HG03432 (cell line): ENCODE results near the gene CASP8.

Source experiments
- ATAC-seq: cut with Tn5 transposase; IDR thresholded peaks from one replicate; pipeline ENCODE4 v1.9.1; 2021; ENCODE audit warnings: mild to moderate bottlenecking, moderate library complexity; ENCODE audit not compliant: unreplicated experiment

Gene CASP8

GRCh38 chr2:201260302-201260800 is at the start of gene CASP8:
Gene CASP8 (plus strand): TSS chr2:201260536. CDS start chr2:201266487, 5,951 bp downstream.
- ATAC-seq = peak; percentile 34

GRCh38 chr2:201215963-201216362 is 44.4 kb upstream of the CASP8 start:
- no peak for ATAC-seq

- no peak for ATAC-seq
These were observed 43.4 kb upstream of the CASP8 start for GRCh38 chr2:201216918-201217317.

- ATAC-seq = no peak
These were observed 41.6 kb upstream of the CASP8 start for GRCh38 chr2:201218780-201219179.

- ATAC-seq = no peak
These were observed 40.8 kb upstream of the CASP8 start for GRCh38 chr2:201219328-201220096.

GRCh38 chr2:201220102-201220570 is 40.2 kb upstream of the CASP8 start:
- ATAC-seq = no peak

GRCh38 chr2:201223089-201224073 is 37.0 kb upstream of the CASP8 start:
- peak; percentile 92 for ATAC-seq

- ATAC-seq = no peak
These were observed 31.9 kb upstream of the CASP8 start for GRCh38 chr2:201228271-201228911.

- ATAC-seq = no peak
These were observed 31.4 kb upstream of the CASP8 start for GRCh38 chr2:201228912-201229290.

GRCh38 chr2:201231781-201232466 is 28.4 kb upstream of the CASP8 start:
- ATAC-seq = peak; percentile 53

GRCh38 chr2:201232467-201232815 is 27.9 kb upstream of the CASP8 start:
- no peak for ATAC-seq

- ATAC-seq = peak; percentile 93
These were observed 27.0 kb upstream of the CASP8 start for GRCh38 chr2:201233192-201233811.

- ATAC-seq = peak; percentile 23
These were observed 26.3 kb upstream of the CASP8 start for GRCh38 chr2:201233812-201234662.

- no peak for ATAC-seq
These were observed 25.6 kb upstream of the CASP8 start for GRCh38 chr2:201234663-201235135.

- ATAC-seq = no peak
These were observed 24.2 kb upstream of the CASP8 start for GRCh38 chr2:201235860-201236811.

GRCh38 chr2:201237486-201238123 is 22.7 kb upstream of the CASP8 start:
- no peak for ATAC-seq
